Measurements from ENCODE around the gene CTSA.

DNA sequence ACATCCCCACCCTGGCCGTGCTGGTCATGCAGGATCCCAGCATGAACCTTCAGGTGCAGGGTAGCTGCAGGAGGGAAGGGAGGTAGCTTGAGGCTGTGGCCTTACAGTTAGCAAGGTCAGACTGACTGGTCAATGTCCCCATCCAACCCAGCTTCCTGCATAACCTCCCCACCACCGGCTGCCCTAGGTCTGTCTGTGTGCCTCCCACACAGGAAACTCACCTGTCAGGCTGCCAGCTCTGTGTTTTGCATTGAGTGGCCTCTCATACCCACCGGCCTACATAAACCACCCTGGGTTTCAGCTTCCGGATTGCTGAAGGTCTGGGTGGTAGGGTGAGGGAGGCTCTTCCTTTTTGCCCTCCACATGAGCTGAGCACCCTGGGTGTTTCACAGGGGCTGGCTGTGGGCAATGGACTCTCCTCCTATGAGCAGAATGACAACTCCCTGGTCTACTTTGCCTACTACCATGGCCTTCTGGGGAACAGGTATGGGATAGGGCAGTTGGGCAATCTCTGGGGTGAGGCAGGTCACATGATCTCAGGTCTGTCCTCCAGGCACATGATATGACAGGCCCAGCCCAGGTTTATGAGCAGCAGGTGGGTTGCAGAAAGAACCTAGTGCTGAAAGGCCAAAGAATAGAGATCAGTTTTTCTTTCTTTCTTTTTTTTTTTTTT is 1.8 kb downstream of the CTSA start:
- TF ChIP-seq TCF7L2 (IDR thresholded peaks at IDR 0.05; ENCODE audit: borderline replicate concordance, extremely low read depth, insufficient read depth, insufficient read length) (no peak), POLR2AphosphoS5 (IDR thresholded peaks at IDR 0.05; ENCODE audit: low read depth, low read length) (no peak), JUND (IDR thresholded peaks at IDR 0.05) (no peak), POLR2A (IDR thresholded peaks at IDR 0.05; ENCODE audit: borderline replicate concordance, extremely low read depth, insufficient read depth, insufficient read length) (no peak)
- TF ChIP-seq, protein P1, sequence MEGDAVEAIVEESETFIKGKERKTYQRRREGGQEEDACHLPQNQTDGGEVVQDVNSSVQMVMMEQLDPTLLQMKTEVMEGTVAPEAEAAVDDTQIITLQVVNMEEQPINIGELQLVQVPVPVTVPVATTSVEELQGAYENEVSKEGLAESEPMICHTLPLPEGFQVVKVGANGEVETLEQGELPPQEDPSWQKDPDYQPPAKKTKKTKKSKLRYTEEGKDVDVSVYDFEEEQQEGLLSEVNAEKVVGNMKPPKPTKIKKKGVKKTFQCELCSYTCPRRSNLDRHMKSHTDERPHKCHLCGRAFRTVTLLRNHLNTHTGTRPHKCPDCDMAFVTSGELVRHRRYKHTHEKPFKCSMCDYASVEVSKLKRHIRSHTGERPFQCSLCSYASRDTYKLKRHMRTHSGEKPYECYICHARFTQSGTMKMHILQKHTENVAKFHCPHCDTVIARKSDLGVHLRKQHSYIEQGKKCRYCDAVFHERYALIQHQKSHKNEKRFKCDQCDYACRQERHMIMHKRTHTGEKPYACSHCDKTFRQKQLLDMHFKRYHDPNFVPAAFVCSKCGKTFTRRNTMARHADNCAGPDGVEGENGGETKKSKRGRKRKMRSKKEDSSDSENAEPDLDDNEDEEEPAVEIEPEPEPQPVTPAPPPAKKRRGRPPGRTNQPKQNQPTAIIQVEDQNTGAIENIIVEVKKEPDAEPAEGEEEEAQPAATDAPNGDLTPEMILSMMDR (IDR thresholded peaks at IDR 0.05 in 2 of 3, conservative IDR thresholded peaks at IDR 0.05 in 1 of 3; ENCODE audit: borderline replicate concordance in 1 of 3, insufficient read depth in 1 of 3, low read depth in 2 of 3, low read length in 2 of 3) = no peak
- TF ChIP-seq, protein P2, sequence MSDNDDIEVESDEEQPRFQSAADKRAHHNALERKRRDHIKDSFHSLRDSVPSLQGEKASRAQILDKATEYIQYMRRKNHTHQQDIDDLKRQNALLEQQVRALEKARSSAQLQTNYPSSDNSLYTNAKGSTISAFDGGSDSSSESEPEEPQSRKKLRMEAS (IDR thresholded peaks at IDR 0.05) = no peak
